ENCODE results near the gene KRTAP19-8.

GRCh38 chr21:30988706-30989105, 49.6 kb downstream of the KRTAP19-8 start:
- TF ChIP-seq EZH2 (IDR thresholded peaks at IDR 0.05; ENCODE audit: low read length) (no peak), CTCF (optimal IDR thresholded peaks at IDR 0.05 in 1 of 3, IDR thresholded peaks at IDR 0.05 in 1 of 3, conservative IDR thresholded peaks at IDR 0.05 in 1 of 3; ENCODE audit: extremely low read depth in 1 of 3, insufficient read depth in 2 of 3, low read length in 3 of 3) (no peak)
